ENCODE measurements around the gene TMEM169. TPM values are rescaled to one million over a fixed set of nuclear protein-coding genes. Genes with fewer than 3 reads are reported as not detected.
A peak's percentile ranks its signal among the peaks of the same experiment; 100 is the strongest.
"Not testable (repeated sequence)": the region's sequence is repeated elsewhere in the genome, so short reads cannot be mapped to it uniquely, and the experiment has no call there.

TMEM169 gene
- total and polyA plus RNA-seq, 9 of the 15 experiments (the other 6 are each of a cell fraction or from before 2014, with no cell fraction given): 0.01 to 0.09 (median 0.04) TPM; not detected in 5

GRCh38 chr2:216078776-216079175, 2.9 kb upstream of the TMEM169 start (continued):
- TF ChIP-seq CEBPB (tag; IDR thresholded peaks at IDR 0.05): 0 out of 2 replicates have a peak, but pooled peaks have one; percentile 8
- no peak for TF ChIP-seq MBD2 (IDR thresholded peaks at IDR 0.05; ENCODE audit: borderline replicate concordance, low read depth)
- TF ChIP-seq ZNF655 (CRISPR knock-in tag; IDR thresholded peaks at IDR 0.05): no peak
- no peak for TF ChIP-seq ZKSCAN8 (CRISPR knock-in tag; IDR thresholded peaks at IDR 0.05)
- no peak for TF ChIP-seq ILK (tag; IDR thresholded peaks at IDR 0.05; ENCODE audit: borderline replicate concordance, low read depth)

GRCh38 chr2:216080048-216080447, 1.7 kb upstream of the TMEM169 start:
- ATAC-seq; H3K36me3 ChIP-seq (ENCODE audit: control insufficient read depth, insufficient read depth, low read length); intact Hi-C loops (cut with micrococcal nuclease); BruUV-seq (replicated peaks); H3K27me3 ChIP-seq (ENCODE audit: control insufficient read depth in 2 of 2, insufficient read depth in 2 of 2, low read length in 2 of 2); DNase-seq (ENCODE audit: extremely low read depth in 1 of 4, low spot score in 3 of 4); POLR2A ChIA-PET; H3K9me3 ChIP-seq (replicated peaks; ENCODE audit: control insufficient read depth, insufficient read depth, low read depth, low read length); H3K4me2 ChIP-seq (ENCODE audit: insufficient read depth, low read length); CTCF ChIA-PET (ENCODE audit: low intra/inter-chr PET ratio); H3K4me3 ChIP-seq; H3K9me1 ChIP-seq (ENCODE audit: control insufficient read depth, insufficient read depth, low read length); H4K20me1 ChIP-seq (replicated peaks; ENCODE audit: control insufficient read depth, insufficient read depth, low read length); FAIRE-seq; H3K79me2 ChIP-seq (ENCODE audit: control insufficient read depth, insufficient read depth, low read length); in situ Hi-C loops (cut with MboI); H2AFZ ChIP-seq (ENCODE audit: low read depth, low read length); H3K9ac ChIP-seq (ENCODE audit: insufficient read depth in 1 of 2, low read depth in 2 of 2, low read length in 2 of 2); H3K27ac ChIP-seq (ENCODE audit: extremely low read depth, low read depth, low read length): not testable (repeated sequence)
- WGBS (ENCODE audit: insufficient coverage, low coverage, missing lambda C conversion rate): 93% methylated on average over 10 of the region's 10 CpGs
- peaks cover 10% of the 10 kb centered on the region in 2 experiments; a peak in 4 of 5 replicates for H3K4me1 ChIP-seq (replicated peaks in 1 of 2; ENCODE audit: control insufficient read depth in 2 of 2, insufficient read depth in 2 of 2, low read length in 2 of 2)

All from K562 (cell line).